Frontal cortex (tissue), 4 donors: ENCODE measurements around the gene VDR. TPM values are rescaled to one million over a fixed set of nuclear protein-coding genes. Genes with fewer than 3 reads are reported as not detected.
"Not testable (repeated sequence)": the region's sequence is repeated elsewhere in the genome, so short reads cannot be mapped to it uniquely, and the experiment has no call there.

ENCODE experiments used
- DNase-seq, 2 donors: peaks; one replicate each; pipeline ENCODE4 v3.0.0; 2012; ENCODE audit warnings: low spot score in 2 of 2
- FAIRE-seq: peaks from 2 replicates; lab custom pipeline; 2012; peaks lifted over from hg19 to GRCh38; lab: Jason Lieb, UNC
- total RNA-seq: library from RNA; depleted of rRNA; stranded (reverse); fragments of >200 nt; gene quantifications from one replicate; pipeline ENCODE4 v1.2.3, GENCODE V29; 2014
- donor health status: control.
- donor health status: control.
- donor health status: control.

The VDR gene
- total RNA-seq, 1 donor from 2014 or later: not detected

- DNase-seq (no peak), FAIRE-seq (no peak)
Measured at GRCh38 chr12:47854531-47854930, 50.3 kb downstream of the VDR start.

DNA sequence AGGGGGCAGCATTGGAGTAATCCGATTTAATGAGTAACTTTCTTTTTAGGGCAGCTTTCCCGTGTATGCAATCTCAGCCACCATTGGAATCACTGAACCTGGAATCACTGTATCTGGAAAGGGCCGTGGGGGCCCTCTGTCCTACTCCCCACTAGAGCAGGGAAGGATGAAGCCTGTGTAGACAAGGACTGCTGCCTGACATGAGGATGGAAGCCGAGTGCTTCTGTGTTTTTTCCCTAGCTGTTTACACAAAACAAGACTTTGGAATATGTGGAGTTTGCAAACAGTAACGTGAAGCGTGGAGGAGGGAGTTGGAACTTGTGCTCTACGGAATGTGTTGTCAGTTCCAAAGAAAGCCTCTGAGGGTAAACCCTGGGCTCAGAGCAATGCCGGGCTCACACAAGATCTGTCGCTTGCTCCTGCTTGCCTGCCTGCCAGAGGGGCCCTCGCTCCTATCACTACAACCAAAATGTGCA lies 52.7 kb downstream of the VDR start:
- DNase-seq (no peak), FAIRE-seq (no peak)

GRCh38 chr12:47851303-47851952 lies 53.4 kb downstream of the VDR start:
- FAIRE-seq (no peak), DNase-seq (no peak)

GRCh38 chr12:47850153-47851084 lies 54.4 kb downstream of the VDR start:
- DNase-seq (no peak), FAIRE-seq (no peak)

DNA sequence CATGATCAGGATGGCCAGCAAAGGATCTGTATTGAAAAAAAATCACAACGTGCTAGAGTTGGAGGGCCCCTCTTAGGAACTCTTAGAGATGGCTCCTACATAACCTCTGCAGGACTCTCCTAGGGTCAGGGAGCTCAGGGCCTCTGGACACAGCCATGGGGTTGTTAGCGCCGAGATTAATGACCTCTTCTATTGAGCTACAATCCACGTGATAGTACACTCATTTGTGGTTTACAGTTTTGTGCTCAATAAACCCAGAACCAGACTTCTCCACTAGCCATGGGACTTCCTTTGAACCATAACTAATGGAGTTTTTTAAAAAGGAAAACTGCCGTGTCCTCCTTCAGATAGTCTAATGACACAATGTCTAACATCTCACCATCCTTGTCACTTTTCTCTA lies 55.5 kb downstream of the VDR start:
- DNase-seq (no peak), FAIRE-seq (no peak)

DNA sequence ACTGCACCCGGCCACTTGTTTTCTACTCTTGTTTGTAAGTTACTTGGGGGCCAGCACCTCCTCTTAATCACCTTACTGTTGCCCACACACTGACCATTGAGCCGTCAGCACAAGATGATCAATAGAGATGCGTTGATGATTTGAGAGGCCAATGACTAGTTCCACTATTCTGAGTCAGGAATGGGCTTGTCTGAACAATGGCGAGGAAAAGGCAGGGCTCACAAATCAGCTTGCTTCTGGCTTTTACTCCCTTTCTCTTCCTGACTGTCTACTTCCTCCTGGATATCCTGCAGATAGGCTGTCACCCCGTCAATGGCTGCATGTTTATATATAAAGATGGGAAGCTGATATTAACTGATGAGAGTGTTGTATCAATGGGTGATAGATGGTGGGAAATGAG lies 55.9 kb downstream of the VDR start:
- FAIRE-seq: no peak

GRCh38 chr12:47846294-47846996 lies 58.3 kb downstream of the VDR start:
- no peak for FAIRE-seq
- DNase-seq: no peak

More for the DNA sequence above, 55.9 kb downstream of the VDR start:
- no peak for DNase-seq

GRCh38 chr12:47845081-47845480 lies 59.7 kb downstream of the VDR start:
- DNase-seq (no peak), FAIRE-seq (no peak)

- DNase-seq (no peak), FAIRE-seq (no peak)
Measured at GRCh38 chr12:47844264-47845019, 60.4 kb downstream of the VDR start.

GRCh38 chr12:47843226-47843980 lies 61.4 kb downstream of the VDR start:
- FAIRE-seq (no peak), DNase-seq (no peak)

GRCh38 chr12:47842543-47842942 lies 62.3 kb downstream of the VDR start:
- FAIRE-seq, DNase-seq: not testable (repeated sequence)

- DNase-seq (no peak), FAIRE-seq (no peak)
Measured at GRCh38 chr12:47841910-47842309, 62.9 kb downstream of the VDR start.

DNA sequence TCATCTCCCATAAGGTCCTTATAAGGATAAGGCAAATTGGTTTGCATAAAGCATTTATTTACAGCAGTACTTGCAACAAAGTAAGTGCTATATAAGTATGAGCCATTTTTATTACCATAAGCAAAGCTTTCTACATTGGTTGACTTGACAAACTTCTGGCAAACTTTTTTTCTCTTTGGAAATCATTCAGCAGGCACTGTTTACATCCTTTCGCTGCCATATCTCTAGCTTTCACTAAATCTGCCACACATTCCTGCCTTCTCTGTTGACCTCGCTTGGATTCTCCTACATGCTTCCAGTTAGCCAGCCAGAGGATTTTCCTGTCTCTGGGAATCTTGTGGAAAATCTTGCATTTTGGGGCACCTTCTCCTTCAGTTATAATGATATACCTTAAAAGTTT lies 63.3 kb downstream of the VDR start:
- DNase-seq: no peak
- FAIRE-seq: no peak

GRCh38 chr12:47840571-47840970 lies 64.2 kb downstream of the VDR start:
- FAIRE-seq: no peak
- DNase-seq: no peak

- no peak for FAIRE-seq
Measured at GRCh38 chr12:47839214-47839876, 65.4 kb downstream of the VDR start.

GRCh38 chr12:47838286-47838931 lies 66.4 kb downstream of the VDR start:
- DNase-seq: peak; percentile 54 to 56
- FAIRE-seq: no peak

More at GRCh38 chr12:47839214-47839876, 65.4 kb downstream of the VDR start:
- no peak for DNase-seq

DNA sequence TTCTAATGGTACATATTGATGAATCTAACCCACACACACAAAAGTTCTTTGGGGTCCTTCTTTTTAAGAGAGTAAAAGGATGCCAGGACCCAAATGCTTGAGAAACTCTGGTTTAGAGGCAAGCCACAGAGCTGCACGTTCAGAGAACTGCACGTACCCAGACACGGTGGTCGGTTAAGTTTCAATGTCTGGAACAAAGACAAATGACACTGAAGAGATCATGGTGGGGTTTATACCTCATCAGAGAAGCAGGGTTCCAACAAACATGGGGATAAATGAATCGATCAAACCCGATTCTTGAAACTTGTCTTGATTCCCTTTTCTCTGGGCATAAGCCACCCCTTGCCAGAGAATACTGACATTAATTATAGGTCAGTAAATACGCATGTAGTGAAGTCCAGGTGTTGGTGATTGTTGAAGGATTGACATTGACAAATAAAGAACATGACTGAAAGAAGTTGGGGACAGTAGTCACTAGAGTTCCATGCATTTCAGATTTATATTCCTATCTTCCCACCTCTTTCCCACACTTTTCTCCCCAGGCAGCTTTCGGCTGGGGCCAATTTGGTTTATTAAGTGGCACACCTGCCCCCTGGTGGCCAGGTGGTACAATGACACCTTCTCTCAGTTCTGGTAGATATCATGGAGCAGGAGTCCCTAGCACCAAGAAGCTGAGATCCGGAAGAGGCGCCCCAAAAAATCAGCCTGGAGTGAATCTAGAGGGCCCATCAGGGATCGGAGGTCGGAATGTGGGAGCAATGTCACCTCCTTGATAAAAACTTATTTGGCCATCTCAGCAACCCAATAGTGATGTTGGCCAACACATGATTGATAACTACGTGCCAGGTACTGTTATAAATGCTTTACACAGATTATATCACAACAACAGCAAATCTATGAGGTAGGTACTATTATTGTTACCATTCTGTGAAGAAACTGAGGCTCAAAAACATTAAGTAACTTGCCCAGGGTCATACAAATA lies 67.3 kb downstream of the VDR start:
- peak; percentile 66 to 69 for DNase-seq
- FAIRE-seq: no peak
